IMR-90 (cell line): ENCODE measurements around the gene ASPA.

Experiments
- RFX5 ChIP-seq: IDR thresholded peaks from 2 replicates; pipeline ENCODE4 v1.8.0; 2012; ENCODE audit warnings: low read depth, mild to moderate bottlenecking, low read length, moderate library complexity
- TF ChIP-seq, protein P1 (sequence below): conservative IDR thresholded peaks from 2 replicates; pipeline ENCODE4 v1.5.1; 2012; ENCODE audit warnings: mild to moderate bottlenecking, low read depth, low read length, improper control_type of control experiment

DNA sequence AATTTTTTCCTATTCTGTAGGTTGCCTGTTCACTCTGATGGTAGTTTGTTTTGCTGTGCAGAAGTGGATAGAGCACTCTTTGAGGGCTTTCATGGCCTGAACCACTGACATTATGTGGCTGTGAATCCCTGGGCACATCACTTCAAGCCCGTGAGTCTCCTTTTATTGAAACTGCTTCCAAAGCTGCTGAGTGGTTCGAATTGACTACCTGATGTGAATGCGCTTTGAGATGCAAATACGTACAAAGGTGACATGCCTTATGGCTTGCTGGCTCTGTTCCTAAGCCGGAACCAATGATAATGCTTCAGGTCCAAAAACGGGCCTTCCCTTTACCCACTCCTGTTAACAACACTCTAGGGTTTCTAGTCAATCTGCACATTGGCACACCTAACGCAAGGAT is 34.3 kb downstream of the ASPA start:
- no peak for TF ChIP-seq RFX5
- TF ChIP-seq, protein P1, sequence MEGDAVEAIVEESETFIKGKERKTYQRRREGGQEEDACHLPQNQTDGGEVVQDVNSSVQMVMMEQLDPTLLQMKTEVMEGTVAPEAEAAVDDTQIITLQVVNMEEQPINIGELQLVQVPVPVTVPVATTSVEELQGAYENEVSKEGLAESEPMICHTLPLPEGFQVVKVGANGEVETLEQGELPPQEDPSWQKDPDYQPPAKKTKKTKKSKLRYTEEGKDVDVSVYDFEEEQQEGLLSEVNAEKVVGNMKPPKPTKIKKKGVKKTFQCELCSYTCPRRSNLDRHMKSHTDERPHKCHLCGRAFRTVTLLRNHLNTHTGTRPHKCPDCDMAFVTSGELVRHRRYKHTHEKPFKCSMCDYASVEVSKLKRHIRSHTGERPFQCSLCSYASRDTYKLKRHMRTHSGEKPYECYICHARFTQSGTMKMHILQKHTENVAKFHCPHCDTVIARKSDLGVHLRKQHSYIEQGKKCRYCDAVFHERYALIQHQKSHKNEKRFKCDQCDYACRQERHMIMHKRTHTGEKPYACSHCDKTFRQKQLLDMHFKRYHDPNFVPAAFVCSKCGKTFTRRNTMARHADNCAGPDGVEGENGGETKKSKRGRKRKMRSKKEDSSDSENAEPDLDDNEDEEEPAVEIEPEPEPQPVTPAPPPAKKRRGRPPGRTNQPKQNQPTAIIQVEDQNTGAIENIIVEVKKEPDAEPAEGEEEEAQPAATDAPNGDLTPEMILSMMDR, result no peak
